Muscle of back (tissue), 13 donors: Measurements from ENCODE around the gene TAS1R3. TPM values are rescaled to one million over a fixed set of nuclear protein-coding genes. Genes with fewer than 3 reads are reported as not detected.

Source experiments
- DNase-seq, 3 donors: peaks; one replicate each; pipeline versions ENCODE4 v3.0.0 to v3.0.0-alpha.2; 2013
- long read RNA-seq, 9 donors: transcript quantifications; one replicate each; lab custom pipeline, GENCODE V29; 2026
- polyA plus RNA-seq, 10 donors: library from polyadenylated mRNA; unstranded; fragments of 120-200 nt; gene quantifications; one replicate each; pipeline ENCODE4 v1.2.1, GENCODE V29; 2013; ENCODE audit not compliant: insufficient read length in 10 of 10

The TAS1R3 gene
- polyA plus RNA-seq = 1 to 10 TPM; 1.4 to 3.2 (median 1.9) TPM
- long read RNA-seq, donor 1 = 0 reads
- long read RNA-seq, donor 2 = 0 reads
- long read RNA-seq, donor 3 = 0 reads
- long read RNA-seq, donor 4 = 0 reads
- long read RNA-seq, donor 5 = 0 reads
- long read RNA-seq, donor 6, partial matches to known transcripts = 32 of 32 reads
- long read RNA-seq, donor 6, other reads (novel, unspliced or antisense) = 0 of 32 reads
- long read RNA-seq, donor 7 = 0 reads
- long read RNA-seq, donor 8, partial matches to known transcripts = 0 of 1 reads
- long read RNA-seq, donor 8, other reads (novel, unspliced or antisense) = 0 of 1 reads
- long read RNA-seq, donor 9 = 0 reads

- DNase-seq = no peak
Measured at GRCh38 chr1:1331068-1331965, at the start of gene TAS1R3. Gene TAS1R3, plus strand, starts transcription at chr1:1331280. Its CDS starts 66 bp downstream, at chr1:1331346.

DNA sequence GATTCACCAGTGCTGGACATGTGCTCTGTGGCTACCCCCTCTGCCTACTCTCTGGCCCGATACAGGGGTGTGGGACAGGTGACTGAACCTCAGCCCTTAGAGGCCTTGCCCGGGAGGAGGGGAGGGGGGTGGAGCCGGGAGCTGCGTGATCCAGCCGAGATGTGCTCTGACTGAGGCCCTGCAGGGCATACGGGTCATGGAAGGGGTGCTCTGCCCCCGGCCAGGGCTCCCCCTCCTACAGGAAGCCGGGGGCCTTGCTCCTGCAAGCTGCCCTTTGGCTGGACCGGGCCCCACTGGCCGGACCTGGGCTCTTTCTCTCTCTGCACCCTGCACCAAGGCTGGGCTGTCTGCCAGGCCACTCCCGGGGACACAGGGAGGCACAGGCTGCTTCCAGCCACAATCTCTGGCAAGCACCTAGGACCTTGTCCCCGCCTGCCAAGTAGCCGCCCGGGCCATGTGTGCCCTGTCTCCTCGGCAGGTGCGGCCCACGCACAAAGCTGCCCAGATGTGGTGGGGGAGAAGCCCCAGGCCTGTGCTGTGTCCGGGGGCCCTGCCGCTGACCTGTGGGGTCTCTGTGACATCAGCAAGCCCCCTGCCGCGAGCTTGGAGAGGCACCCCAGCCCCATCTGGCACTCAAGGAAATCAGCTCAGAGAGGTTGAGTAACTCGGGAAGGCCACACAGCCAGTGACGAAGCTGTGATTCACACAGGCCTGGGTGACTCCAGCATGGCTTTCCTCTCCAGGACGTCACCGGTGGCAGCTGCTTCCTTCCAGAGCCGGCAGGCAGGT, 49.4 kb upstream of the TAS1R3 start:
- no peak for DNase-seq

- DNase-seq = no peak
Measured at GRCh38 chr1:1282998-1283397, 48.1 kb upstream of the TAS1R3 start.

- no peak for DNase-seq
Measured at GRCh38 chr1:1283821-1284220, 47.3 kb upstream of the TAS1R3 start.

- no peak for DNase-seq
Measured at GRCh38 chr1:1284221-1285101, 46.6 kb upstream of the TAS1R3 start.

GRCh38 chr1:1285102-1285571, 45.9 kb upstream of the TAS1R3 start:
- DNase-seq = no peak

DNA sequence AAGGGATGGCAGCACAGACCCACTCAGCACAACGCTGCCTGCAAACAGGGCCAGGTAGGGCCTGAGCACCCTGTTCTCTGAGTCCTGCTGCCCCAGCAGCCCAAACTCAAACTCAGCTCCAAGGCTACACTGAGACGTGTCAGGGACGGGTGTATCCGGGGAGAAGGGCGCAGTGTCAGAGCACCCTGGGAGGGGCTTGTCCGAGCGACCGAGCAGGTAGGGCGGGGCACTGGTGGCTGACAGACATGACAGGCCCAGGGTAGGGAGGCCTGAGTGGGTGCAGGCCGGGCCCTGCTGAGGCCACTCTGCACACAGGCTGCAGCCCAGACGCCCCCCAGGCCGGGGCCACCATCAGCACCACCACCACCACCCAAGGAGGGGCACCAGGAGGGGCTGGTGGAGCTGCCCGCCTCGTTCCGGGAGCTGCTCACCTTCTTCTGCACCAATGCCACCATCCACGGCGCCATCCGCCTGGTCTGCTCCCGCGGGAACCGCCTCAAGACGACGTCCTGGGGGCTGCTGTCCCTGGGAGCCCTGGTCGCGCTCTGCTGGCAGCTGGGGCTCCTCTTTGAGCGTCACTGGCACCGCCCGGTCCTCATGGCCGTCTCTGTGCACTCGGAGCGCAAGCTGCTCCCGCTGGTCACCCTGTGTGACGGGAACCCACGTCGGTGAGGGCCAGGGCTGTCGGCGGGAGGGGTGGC, 45.3 kb upstream of the TAS1R3 start:
- no peak for DNase-seq

- DNase-seq = no peak
Measured at GRCh38 chr1:1286313-1287261, 44.5 kb upstream of the TAS1R3 start.

DNA sequence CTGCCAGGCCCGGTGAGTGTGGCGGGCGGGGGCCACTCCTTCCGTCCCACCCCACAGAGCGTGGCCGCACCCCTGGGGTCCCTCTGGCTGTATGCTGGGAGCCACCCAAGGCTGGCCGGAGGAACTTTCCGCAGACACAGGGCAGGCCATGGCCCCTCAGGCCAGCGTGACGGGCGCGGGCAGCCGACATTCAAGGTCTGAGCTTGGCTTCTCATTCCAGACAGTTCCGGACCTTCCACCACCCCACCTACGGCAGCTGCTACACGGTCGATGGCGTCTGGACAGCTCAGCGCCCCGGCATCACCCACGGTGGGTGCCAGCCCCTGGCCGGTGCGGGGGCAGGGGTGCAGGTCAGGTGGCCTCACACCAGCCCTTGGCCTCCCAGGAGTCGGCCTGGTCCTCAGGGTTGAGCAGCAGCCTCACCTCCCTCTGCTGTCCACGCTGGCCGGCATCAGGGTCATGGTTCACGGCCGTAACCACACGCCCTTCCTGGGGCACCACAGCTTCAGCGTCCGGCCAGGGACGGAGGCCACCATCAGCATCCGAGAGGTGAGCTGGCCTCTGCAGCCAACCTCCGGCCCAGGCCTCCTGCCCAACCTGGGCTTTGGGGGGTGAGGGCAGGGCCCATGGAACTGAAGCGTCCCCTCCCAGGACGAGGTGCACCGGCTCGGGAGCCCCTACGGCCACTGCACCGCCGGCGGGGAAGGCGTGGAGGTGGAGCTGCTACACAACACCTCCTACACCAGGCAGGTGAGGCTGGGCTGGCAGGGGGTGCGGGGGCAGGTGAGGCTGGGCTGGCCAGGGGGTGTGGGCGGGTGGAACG, 43.6 kb upstream of the TAS1R3 start:
- no peak for DNase-seq

DNA sequence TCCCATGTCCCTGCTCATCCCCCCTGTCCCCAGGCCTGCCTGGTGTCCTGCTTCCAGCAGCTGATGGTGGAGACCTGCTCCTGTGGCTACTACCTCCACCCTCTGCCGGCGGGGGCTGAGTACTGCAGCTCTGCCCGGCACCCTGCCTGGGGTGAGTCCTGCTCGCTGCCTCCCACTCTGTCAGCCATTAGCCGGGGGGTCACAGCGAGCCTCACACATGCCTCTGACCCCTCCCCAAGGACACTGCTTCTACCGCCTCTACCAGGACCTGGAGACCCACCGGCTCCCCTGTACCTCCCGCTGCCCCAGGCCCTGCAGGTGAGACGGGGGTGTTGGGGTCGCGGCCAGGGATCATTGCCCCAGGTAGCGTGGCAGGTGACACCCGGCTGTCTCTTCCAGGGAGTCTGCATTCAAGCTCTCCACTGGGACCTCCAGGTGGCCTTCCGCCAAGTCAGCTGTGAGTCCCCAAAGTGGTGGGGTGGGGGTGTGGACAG, 40.8 kb upstream of the TAS1R3 start:
- peak in 1 of 3 donors; percentile 45 for DNase-seq

GRCh38 chr1:1291023-1291528, 40.0 kb upstream of the TAS1R3 start:
- DNase-seq = no peak

- peak in 2 of 3 donors; percentile 52 to 79 for DNase-seq
Measured at GRCh38 chr1:1291548-1292441, 39.3 kb upstream of the TAS1R3 start.

- DNase-seq = no peak
Measured at GRCh38 chr1:1292442-1292779, 38.7 kb upstream of the TAS1R3 start.

DNA sequence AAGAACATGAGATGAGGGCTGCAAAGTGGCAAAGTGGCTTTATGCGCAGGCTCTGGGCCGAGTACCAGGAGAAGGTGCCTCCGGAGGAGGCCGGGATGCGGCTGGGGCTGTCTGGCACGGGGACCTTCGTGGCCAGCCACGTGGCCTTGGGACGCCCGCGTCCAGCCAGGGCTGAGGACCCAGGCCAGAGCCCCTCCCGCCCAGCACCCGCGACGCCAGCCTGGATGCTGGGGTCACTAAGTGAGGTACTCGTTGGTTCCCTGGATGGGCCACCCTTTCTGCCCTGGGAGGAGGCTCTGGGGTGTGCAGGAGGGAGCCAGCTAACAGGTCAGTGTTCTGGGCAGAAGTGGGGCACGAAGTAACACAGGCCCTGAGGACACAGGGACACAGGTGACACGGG, 38.2 kb upstream of the TAS1R3 start:
- no peak for DNase-seq

- no peak for DNase-seq
Measured at GRCh38 chr1:1293263-1294249, 37.5 kb upstream of the TAS1R3 start.
